Nephron progenitor cell (in vitro differentiated cells): Measurements from ENCODE around the gene CYS1.
A peak's percentile ranks its signal among the peaks of the same experiment; 100 is the strongest.

Experiments
- DNase-seq: peaks from one replicate; pipeline ENCODE4 v3.0.0; 2021
- H3K27ac Mint-ChIP-seq: 2 replicates; pipeline ENCODE4 v1.8.0; 2021; ENCODE audit warnings: mild to moderate bottlenecking, moderate library complexity, mixed read lengths
- H3K27me3 Mint-ChIP-seq: 2 replicates; pipeline ENCODE4 v1.8.0; 2021; ENCODE audit warnings: mild to moderate bottlenecking, low read depth, mixed read lengths; ENCODE audit not compliant: poor library complexity
- H3K36me3 Mint-ChIP-seq: 2 replicates; pipeline ENCODE4 v1.8.0; 2021; ENCODE audit warnings: low read depth, mixed read lengths
- H3K4me1 Mint-ChIP-seq: 2 replicates; pipeline ENCODE4 v1.8.0; 2021; ENCODE audit warnings: mixed read lengths
- H3K4me3 Mint-ChIP-seq: 2 replicates; pipeline ENCODE4 v1.8.0; 2021; ENCODE audit warnings: mild to moderate bottlenecking, moderate library complexity, mixed read lengths
- H3K9me3 Mint-ChIP-seq: 2 replicates; pipeline ENCODE4 v1.8.0; 2021; ENCODE audit warnings: mild to moderate bottlenecking, moderate library complexity, mixed read lengths
- CTCF ChIP-seq: fragments of 200-600 bp; sonication (generic); IDR thresholded peaks from 2 replicates; pipeline ENCODE4 v1.5.0; 2021; ENCODE audit warnings: antibody characterized with exemption

The CYS1 gene

DNA sequence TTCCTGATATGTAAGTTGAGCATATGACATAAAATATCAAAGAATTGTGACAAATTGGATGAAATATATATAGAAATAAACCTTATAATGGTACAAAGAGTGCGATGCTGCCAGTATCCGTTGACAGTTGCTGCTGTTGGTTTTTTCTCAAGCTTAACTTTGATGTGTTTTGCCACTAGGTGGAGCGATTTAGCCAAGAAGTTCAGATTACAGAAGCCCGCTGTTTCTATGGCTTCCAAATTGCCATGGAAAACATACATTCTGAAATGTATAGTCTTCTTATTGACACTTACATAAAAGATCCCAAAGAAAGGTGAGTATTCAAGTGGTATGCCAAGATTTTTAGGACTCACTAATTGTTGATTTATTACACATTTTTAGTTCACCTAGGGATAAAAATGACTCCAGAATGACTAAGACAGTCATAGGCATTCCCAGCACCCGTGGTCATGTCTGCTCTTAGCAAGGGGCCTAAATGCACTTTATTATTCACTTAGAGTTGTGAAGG is 44.4 kb upstream of the CYS1 start:
- TF ChIP-seq CTCF, result peak; percentile 67
- Mint-ChIP-seq H3K4me1 (peaks cover 69% of the 10 kb centered on the region), H3K9me3 (no peaks in the 10 kb centered on the region), H3K4me3 (peak overlapping the region; percentile 91), H3K27ac (no peak overlapping the region), H3K27me3 (no peaks in the 10 kb centered on the region), H3K36me3 (peaks cover 38% of the 10 kb centered on the region)
- peak; percentile 37 for DNase-seq

DNA sequence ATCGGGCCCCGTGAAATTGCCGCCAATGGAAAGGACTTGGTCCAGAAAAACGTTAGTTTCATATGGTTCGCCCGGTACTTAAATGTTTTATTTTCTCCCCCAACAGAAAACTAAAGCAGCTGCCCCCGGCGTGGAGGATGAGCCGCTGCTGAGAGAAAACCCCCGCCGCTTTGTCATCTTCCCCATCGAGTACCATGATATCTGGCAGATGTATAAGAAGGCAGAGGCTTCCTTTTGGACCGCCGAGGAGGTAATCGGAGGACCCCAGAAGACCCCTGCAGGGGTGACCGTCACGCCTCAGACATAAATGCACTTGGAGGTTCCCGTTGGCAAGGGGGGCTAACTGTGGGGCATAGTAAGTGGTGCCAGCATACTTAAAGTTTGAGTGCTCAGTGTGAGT is 43.1 kb upstream of the CYS1 start:
- peaks cover 58% of the 10 kb centered on the region for H3K4me1 Mint-ChIP-seq
- no peaks in the 10 kb centered on the region for H3K9me3 Mint-ChIP-seq
- TF ChIP-seq CTCF, result no peak
- H3K4me3 Mint-ChIP-seq, result peak overlapping the region; percentile 91
- H3K36me3 Mint-ChIP-seq, result peaks cover 28% of the 10 kb centered on the region
- no peak for DNase-seq
- no peaks in the 10 kb centered on the region for H3K27me3 Mint-ChIP-seq
- H3K27ac Mint-ChIP-seq, result peak overlapping the region; percentile 87

DNA sequence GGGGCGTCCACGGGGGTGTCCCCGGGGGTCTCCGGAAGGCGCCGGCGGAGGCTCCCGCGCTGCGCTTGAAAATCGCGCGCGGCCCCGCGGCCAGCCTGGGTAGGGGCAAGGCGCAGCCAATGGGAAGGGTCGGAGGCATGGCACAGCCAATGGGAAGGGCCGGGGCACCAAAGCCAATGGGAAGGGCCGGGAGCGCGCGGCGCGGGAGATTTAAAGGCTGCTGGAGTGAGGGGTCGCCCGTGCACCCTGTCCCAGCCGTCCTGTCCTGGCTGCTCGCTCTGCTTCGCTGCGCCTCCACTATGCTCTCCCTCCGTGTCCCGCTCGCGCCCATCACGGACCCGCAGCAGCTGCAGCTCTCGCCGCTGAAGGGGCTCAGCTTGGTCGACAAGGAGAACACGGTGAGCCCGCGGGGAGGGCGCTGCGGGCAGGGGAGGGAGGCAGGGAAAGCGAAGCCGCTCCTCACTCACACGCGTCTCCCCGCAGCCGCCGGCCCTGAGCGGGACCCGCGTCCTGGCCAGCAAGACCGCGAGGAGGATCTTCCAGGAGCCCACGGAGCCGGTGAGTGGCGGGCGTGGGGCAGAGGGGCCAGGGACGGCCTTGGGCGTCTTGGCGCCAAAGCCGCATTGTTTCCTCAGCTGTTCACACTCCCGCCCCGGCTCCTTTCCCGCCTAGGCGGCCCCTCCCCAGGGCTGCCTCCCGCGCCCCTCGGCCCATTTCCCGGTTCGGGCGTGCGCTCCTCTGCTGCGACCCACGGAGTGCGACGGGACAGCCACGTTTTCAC is 42.5 kb upstream of the CYS1 start, which contains the start of gene RRM2:
TSS of gene RRM2 (plus strand) at position 240 of the 781 bp plus-strand sequence. CDS start at position 300, 60 bp downstream.
- TF ChIP-seq CTCF, result no peak
- DNase-seq, result peak; percentile 97
- Mint-ChIP-seq H3K27ac (peak within 1 kb of the TSS; percentile 87), H3K9me3 (no peaks in the 10 kb centered on the region), H3K4me3 (peak within 1 kb of the TSS; percentile 93), H3K36me3 (peaks cover 23% of the 10 kb centered on the region), H3K4me1 (peaks cover 54% of the 10 kb centered on the region), H3K27me3 (no peaks in the 10 kb centered on the region)

- TF ChIP-seq CTCF, result no peak
- Mint-ChIP-seq H3K27ac (peak overlapping the region; percentile 64), H3K9me3 (no peaks in the 10 kb centered on the region), H3K4me3 (peak overlapping the region; percentile 93), H3K27me3 (no peaks in the 10 kb centered on the region), H3K36me3 (peaks cover 16% of the 10 kb centered on the region), H3K4me1 (peaks cover 47% of the 10 kb centered on the region)
- DNase-seq, result no peak
Observed at GRCh38 chr2:10120877-10121574, 40.8 kb upstream of the CYS1 start.

- peaks cover 41% of the 10 kb centered on the region for H3K4me1 Mint-ChIP-seq
- TF ChIP-seq CTCF, result no peak
- H3K4me3 Mint-ChIP-seq, result peak overlapping the region; percentile 93
- peak; percentile 99 for DNase-seq
- peak overlapping the region; percentile 98 for H3K27ac Mint-ChIP-seq
- no peaks in the 10 kb centered on the region for H3K9me3 Mint-ChIP-seq
- H3K27me3 Mint-ChIP-seq, result no peaks in the 10 kb centered on the region
- peaks cover 9% of the 10 kb centered on the region for H3K36me3 Mint-ChIP-seq
Observed at GRCh38 chr2:10120158-10120876, 40.1 kb upstream of the CYS1 start.
